HepG2 (cell line): Measurements from ENCODE around the gene LAIR1. TPM values are rescaled to one million over a fixed set of nuclear protein-coding genes. Genes with fewer than 3 reads are reported as not detected.

Experiments used
- ATAC-seq: fragments of 200-7000 bp; cut with Tn5 transposase; 3 replicates; pipeline ENCODE4 v1.9.1; 2020; ENCODE audit warnings: mild to moderate bottlenecking, moderate library complexity
- BruUV-seq: library from RNA; stranded (reverse); fragments of 400-500 nt; replicated peaks from 2 replicates; lab custom pipeline; 2021; lab: Mats Ljungman, UMichigan
- CTCF ChIA-PET: fragments of 300-600 bp; formaldehyde crosslinking; extraction: SDS; loops from one replicate; lab custom pipeline; 2021; ENCODE audit warnings: low total read pairs, inconsistent platforms, low intra/inter-chr PET ratio; lab: Yijun Ruan, JAX
- POLR2A ChIA-PET: fragments of 350-600 bp; sonication (Branson Sonifier 250); formaldehyde crosslinking; loops from one replicate; lab custom pipeline; 2020; ENCODE audit warnings: antibody characterized with exemption, inconsistent platforms; lab: Yijun Ruan, JAX
- DNase-seq: peaks from one replicate; pipeline ENCODE4 v3.0.0-alpha.2; 2015; ENCODE audit warnings: low spot score
- FAIRE-seq: peaks from 3 replicates; lab custom pipeline; 2011; peaks lifted over from hg19 to GRCh38; lab: Jason Lieb, UNC
- H2AFZ ChIP-seq: one replicate; pipeline ENCODE4 v1.6.1; 2011; ENCODE audit warnings: low read length, inconsistent platforms
- H3K27ac ChIP-seq: fragments of 300-600 bp; 3 replicates; pipeline ENCODE4 v1.8.0; 2011; ENCODE audit warnings: mixed run types, mild to moderate bottlenecking, mixed read lengths, low read length, inconsistent platforms; ENCODE audit not compliant: insufficient read depth; ENCODE audit errors: extremely low read length
- H3K27me3 ChIP-seq, 2 experiments: fragments of 200-600 bp in 1 of 2; 2 replicates in 1 of 2; 3 replicates in 1 of 2; pipeline versions ENCODE4 v1.6.0 to v1.8.0; 2011; ENCODE audit warnings: low read length in 2 of 2, mild to moderate bottlenecking in 2 of 2, moderate library complexity in 2 of 2, inconsistent platforms in 1 of 2; ENCODE audit not compliant: insufficient read depth in 2 of 2, control insufficient read depth in 1 of 2
- H3K36me3 ChIP-seq, 2 experiments: fragments of 200-600 bp in 1 of 2; replicated peaks in 1 of 2; 2 replicates in 1 of 2; 3 replicates in 1 of 2; pipeline versions ENCODE4 v1.5.1 to v1.8.0; 2011; ENCODE audit warnings: low read length in 2 of 2, inconsistent platforms in 1 of 2; ENCODE audit not compliant: insufficient read depth in 2 of 2, control insufficient read depth in 1 of 2
- H3K4me1 ChIP-seq: 2 replicates; pipeline ENCODE4 v1.5.1; 2012; ENCODE audit warnings: low read length, inconsistent platforms; ENCODE audit not compliant: insufficient read depth
- H3K4me2 ChIP-seq: 2 replicates; pipeline ENCODE4 v1.6.0; 2011; ENCODE audit warnings: low read depth, low read length, inconsistent platforms
- H3K4me3 ChIP-seq, 3 experiments: fragments of 200-600 bp in 1 of 3; sonication (generic), shearing (Covaris generic) in 1 of 3; replicated peaks in 1 of 3; 2 replicates each; pipeline ENCODE4 v1.5.1; 2011 to 2016; ENCODE audit warnings: low read length in 3 of 3, inconsistent platforms in 2 of 3, low read depth in 2 of 3, mild to moderate bottlenecking in 2 of 3, control low read depth in 1 of 3, mixed read lengths in 1 of 3; ENCODE audit not compliant: insufficient read depth in 1 of 3
- H3K79me2 ChIP-seq: one replicate; pipeline ENCODE4 v1.6.1; 2011; ENCODE audit warnings: low read length, inconsistent platforms; ENCODE audit not compliant: insufficient read depth
- H3K9ac ChIP-seq: 2 replicates; pipeline ENCODE4 v1.6.0; 2011; ENCODE audit warnings: mild to moderate bottlenecking, low read depth, low read length, inconsistent platforms; ENCODE audit not compliant: insufficient read depth
- H3K9me3 ChIP-seq: 2 replicates; pipeline ENCODE4 v1.5.1; 2012; ENCODE audit warnings: mild to moderate bottlenecking, low read length
- H4K20me1 ChIP-seq: 2 replicates; pipeline ENCODE4 v1.6.0; 2011; ENCODE audit warnings: inconsistent platforms, mild to moderate bottlenecking, low read length, moderate library complexity; ENCODE audit not compliant: insufficient read depth
- FOXJ3 ChIP-seq: sonication (generic); formaldehyde crosslinking; IDR thresholded peaks from 2 replicates; pipeline ENCODE4 v1.4.0; 2020; ENCODE audit warnings: missing genetic modification reagents, mild to moderate bottlenecking, borderline replicate concordance
- NFE2L1 ChIP-seq: sonication (generic); formaldehyde crosslinking; IDR thresholded peaks from 2 replicates; pipeline ENCODE4 v1.4.0; 2020; ENCODE audit warnings: missing genetic modification reagents, mild to moderate bottlenecking, borderline replicate concordance
- ZNF577 ChIP-seq: sonication (generic); formaldehyde crosslinking; IDR thresholded peaks from 2 replicates; pipeline ENCODE4 v1.4.0; 2020; ENCODE audit warnings: mild to moderate bottlenecking, low read depth, missing genetic modification reagents, borderline replicate concordance
- WGBS: methylation state at CpG from one replicate; pipeline ENCODE4 v1.1.6; 2017; ENCODE audit warnings: low lambda C conversion rate; 5-methylcytosine and 5-hydroxymethylcytosine counted together
- in situ Hi-C: cut with HindIII; loops from 2 replicates; pipeline ENCODE4 v1.10.0; 2017; ENCODE audit warnings: low pct_unique_long_range_greater_than_20kb; ENCODE audit not compliant: extremely low pct_ligation_motif_present
- intact Hi-C: fragments of 100-400 bp; cut with micrococcal nuclease; formaldehyde crosslinking; loops from one replicate; pipeline ENCODE4 v1.10.0; 2022; ENCODE audit not compliant: unreplicated experiment
- polyA plus RNA-seq, 8 experiments: library from polyadenylated mRNA; depleted of rRNA in 3 of 8; stranded (reverse) in 7 of 8; unstranded in 1 of 8; fragments of >200 nt; fragmentation: Illumina TruSeq in 4 of 8; extraction: Trizol in 4 of 8; gene quantifications; 2 replicates each; pipeline versions ENCODE4 v1.2.1 to v1.2.3, GENCODE V29; 2011 to 2016; ENCODE audit warnings: low read depth in 4 of 8, missing spikeins in 1 of 8, mixed read lengths in 1 of 8; ENCODE audit not compliant: insufficient read depth in 1 of 8
- total RNA-seq, 5 experiments: library from RNA; depleted of rRNA; stranded (reverse); fragments of >200 nt; fragmentation: Illumina TruSeq; extraction: Trizol; gene quantifications; 2 replicates each; pipeline ENCODE4 v1.2.3, GENCODE V29; 2016; ENCODE audit warnings: low read depth in 1 of 5
- TF ChIP-seq, protein P1 (sequence below): sonication (generic); formaldehyde crosslinking; IDR thresholded peaks from 2 replicates; pipeline ENCODE4 v1.9.0; 2021; ENCODE audit warnings: missing genetic modification reagents, borderline replicate concordance
- TF ChIP-seq, protein P2 (sequence below): sonication (generic); formaldehyde crosslinking; IDR thresholded peaks from 2 replicates; pipeline ENCODE4 v1.8.1; 2023; ENCODE audit warnings: missing genetic modification reagents, mild to moderate bottlenecking, borderline replicate concordance
- TF ChIP-seq, protein P3 (sequence below): IDR thresholded peaks from 2 replicates; pipeline ENCODE4 v1.6.1; 2012; ENCODE audit warnings: low read length, improper control_type of control experiment
- TF ChIP-seq, protein P4 (sequence below): fragments of 450-650 bp; IDR thresholded peaks from 2 replicates; pipeline ENCODE4 v1.6.1; 2016

Gene LAIR1
- total and polyA plus RNA-seq, 2 of the 13 experiments (the other 11 are each of a cell fraction or from before 2014, with no cell fraction given) = 0.75 to 1.2 TPM

DNA sequence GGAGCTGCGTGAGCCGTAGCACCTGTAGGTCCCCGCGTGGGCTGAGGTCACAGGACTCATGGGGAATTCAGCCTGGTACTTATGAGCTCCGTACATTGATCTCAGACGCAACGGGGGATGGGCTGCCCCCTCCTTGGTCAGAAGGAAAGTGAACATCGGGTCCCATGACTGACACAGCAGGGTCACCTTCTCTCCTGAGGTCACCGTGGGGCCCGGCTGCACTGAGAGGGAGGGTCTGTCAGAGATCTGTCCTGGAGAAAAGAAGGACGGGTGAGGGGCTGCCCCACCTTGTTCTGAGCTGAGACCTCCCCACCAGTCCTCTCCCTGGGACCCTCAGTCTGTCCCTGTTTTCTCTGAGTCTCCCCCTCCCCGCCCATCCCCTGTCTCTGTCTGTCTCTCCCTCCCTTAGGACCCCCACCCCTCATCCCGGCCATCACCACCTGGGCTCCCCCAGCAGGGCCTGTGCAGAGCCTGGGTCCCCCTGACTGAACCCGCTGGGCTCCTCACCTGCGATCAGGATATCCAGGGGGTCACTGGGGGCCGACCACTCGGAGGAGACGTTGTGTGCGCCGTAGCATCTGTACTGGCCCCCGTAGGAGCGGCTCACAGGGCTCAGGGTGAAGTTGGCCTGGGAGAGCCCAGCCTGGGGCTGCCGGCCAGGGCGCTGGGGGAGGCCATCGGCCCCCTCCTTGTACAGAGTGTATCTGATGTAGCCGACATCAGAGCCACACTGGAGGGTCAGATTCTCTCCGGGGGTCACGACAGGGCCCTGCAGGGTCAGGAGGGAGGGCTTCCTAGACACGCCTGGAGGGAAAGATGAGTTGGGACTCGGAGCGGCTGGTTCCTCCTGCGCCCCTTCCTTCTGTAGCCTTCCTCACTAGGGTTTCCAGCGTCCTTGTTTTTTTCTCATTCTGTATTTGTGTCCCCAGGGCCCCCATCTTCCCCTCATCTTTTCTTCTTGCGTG lies 27.6 kb downstream of the LAIR1 start:
- no peak overlapping the region for H3K4me2 ChIP-seq
- no TSS peak for BruUV-seq
- intact Hi-C loops = no loop called here
- FAIRE-seq = no peak
- H3K4me3 ChIP-seq = no peak overlapping the region
- ChIA-PET POLR2A (no interaction called here), CTCF (no interaction called here)
- no peaks in the 10 kb centered on the region for H3K9me3 ChIP-seq
- H3K9ac ChIP-seq = no peak overlapping the region
- no peak overlapping the region for H3K27ac ChIP-seq
- WGBS = 21% methylated on average over 18 of the region's 34 CpGs
- H3K27me3 ChIP-seq = peaks cover 3 to 40% of the 10 kb centered on the region in 2 experiments
- no peak overlapping the region for H2AFZ ChIP-seq
- no peaks in the 10 kb centered on the region for H3K36me3 ChIP-seq
- H3K79me2 ChIP-seq = no peaks in the 10 kb centered on the region
- in situ Hi-C loops = no loop called here
- H3K4me1 ChIP-seq = no peaks in the 10 kb centered on the region
- TF ChIP-seq, protein P1, sequence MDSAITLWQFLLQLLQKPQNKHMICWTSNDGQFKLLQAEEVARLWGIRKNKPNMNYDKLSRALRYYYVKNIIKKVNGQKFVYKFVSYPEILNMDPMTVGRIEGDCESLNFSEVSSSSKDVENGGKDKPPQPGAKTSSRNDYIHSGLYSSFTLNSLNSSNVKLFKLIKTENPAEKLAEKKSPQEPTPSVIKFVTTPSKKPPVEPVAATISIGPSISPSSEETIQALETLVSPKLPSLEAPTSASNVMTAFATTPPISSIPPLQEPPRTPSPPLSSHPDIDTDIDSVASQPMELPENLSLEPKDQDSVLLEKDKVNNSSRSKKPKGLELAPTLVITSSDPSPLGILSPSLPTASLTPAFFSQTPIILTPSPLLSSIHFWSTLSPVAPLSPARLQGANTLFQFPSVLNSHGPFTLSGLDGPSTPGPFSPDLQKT (CRISPR knock-in tag) = no peak
- no peak for DNase-seq
- no peak for ATAC-seq
- H4K20me1 ChIP-seq = no peaks in the 10 kb centered on the region

DNA sequence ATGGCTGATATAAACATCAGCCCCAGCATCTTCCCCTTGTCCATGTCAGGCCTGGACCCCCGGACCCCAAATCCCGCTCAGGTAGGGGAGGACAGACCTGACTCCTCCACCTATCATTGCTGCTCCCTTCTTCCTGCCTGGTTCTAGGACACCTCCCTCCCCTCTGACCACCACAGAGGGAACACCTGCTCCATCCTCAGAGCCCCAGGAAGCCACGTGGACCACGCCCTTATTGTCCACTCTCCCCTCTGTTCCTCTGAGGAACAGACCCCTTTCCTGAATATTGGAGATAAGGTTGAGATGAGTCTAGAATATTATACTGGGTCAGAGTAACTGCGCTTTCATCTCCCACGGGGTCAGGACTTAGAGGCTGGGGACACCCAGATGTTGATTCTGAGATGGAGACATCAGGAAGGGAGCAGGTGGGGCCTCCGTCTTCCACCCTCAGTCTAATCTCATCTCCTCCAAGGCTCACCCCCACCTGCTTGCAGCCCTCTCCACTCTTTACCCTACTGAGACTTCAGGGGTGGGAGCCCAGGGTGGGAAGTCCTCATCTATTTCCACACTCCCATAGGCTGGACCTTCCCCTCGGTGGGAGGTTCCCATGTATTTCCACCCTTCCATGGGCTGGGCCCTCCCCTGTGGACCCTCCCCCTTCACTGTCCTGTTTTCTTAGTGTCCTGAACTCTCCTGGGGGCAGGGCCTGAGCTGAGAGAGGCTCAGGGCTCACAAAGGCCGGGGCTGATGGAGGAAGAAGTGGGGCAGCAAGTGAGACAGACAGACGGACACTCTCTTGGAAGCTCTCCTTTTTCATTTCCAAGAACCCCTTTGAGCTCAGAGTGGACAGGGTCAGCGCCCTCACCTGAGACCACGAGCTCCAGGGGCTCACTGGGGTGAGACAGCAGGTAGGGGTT lies 28.5 kb downstream of the LAIR1 start:
- H3K9me3 ChIP-seq = no peaks in the 10 kb centered on the region
- in situ Hi-C loops (no loop called here), intact Hi-C loops (no loop called here)
- H3K4me3 ChIP-seq = no peak overlapping the region
- CTCF ChIA-PET = no interaction called here
- H3K27me3 ChIP-seq = peaks cover 1 to 40% of the 10 kb centered on the region in 2 experiments
- WGBS = 9% methylated on average over 12 of the region's 12 CpGs
- ATAC-seq (no peak; the same call in 2 of the 3 replicates), FAIRE-seq (no peak), DNase-seq (no peak)
- no peak overlapping the region for H3K27ac ChIP-seq
- H3K9ac ChIP-seq = no peak overlapping the region
- H3K4me2 ChIP-seq = no peak overlapping the region
- H2AFZ ChIP-seq = no peak overlapping the region
- no peaks in the 10 kb centered on the region for H3K4me1 ChIP-seq
- POLR2A ChIA-PET = no interaction called here
- H3K36me3 ChIP-seq = no peaks in the 10 kb centered on the region
- no TSS peak for BruUV-seq
- no peaks in the 10 kb centered on the region for H3K79me2 ChIP-seq
- no peaks in the 10 kb centered on the region for H4K20me1 ChIP-seq
- TF ChIP-seq, protein P2, sequence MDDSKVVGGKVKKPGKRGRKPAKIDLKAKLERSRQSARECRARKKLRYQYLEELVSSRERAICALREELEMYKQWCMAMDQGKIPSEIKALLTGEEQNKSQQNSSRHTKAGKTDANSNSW = no peak
- TF ChIP-seq NFE2L1 (CRISPR knock-in tag) = no peak
- TF ChIP-seq, protein P3, sequence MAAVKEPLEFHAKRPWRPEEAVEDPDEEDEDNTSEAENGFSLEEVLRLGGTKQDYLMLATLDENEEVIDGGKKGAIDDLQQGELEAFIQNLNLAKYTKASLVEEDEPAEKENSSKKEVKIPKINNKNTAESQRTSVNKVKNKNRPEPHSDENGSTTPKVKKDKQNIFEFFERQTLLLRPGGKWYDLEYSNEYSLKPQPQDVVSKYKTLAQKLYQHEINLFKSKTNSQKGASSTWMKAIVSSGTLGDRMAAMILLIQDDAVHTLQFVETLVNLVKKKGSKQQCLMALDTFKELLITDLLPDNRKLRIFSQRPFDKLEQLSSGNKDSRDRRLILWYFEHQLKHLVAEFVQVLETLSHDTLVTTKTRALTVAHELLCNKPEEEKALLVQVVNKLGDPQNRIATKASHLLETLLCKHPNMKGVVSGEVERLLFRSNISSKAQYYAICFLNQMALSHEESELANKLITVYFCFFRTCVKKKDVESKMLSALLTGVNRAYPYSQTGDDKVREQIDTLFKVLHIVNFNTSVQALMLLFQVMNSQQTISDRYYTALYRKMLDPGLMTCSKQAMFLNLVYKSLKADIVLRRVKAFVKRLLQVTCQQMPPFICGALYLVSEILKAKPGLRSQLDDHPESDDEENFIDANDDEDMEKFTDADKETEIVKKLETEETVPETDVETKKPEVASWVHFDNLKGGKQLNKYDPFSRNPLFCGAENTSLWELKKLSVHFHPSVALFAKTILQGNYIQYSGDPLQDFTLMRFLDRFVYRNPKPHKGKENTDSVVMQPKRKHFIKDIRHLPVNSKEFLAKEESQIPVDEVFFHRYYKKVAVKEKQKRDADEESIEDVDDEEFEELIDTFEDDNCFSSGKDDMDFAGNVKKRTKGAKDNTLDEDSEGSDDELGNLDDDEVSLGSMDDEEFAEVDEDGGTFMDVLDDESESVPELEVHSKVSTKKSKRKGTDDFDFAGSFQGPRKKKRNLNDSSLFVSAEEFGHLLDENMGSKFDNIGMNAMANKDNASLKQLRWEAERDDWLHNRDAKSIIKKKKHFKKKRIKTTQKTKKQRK = no peak
- TF ChIP-seq FOXJ3 (CRISPR knock-in tag) = no peak
- TF ChIP-seq ZNF577 (CRISPR knock-in tag) = no peak
- TF ChIP-seq, protein P4, sequence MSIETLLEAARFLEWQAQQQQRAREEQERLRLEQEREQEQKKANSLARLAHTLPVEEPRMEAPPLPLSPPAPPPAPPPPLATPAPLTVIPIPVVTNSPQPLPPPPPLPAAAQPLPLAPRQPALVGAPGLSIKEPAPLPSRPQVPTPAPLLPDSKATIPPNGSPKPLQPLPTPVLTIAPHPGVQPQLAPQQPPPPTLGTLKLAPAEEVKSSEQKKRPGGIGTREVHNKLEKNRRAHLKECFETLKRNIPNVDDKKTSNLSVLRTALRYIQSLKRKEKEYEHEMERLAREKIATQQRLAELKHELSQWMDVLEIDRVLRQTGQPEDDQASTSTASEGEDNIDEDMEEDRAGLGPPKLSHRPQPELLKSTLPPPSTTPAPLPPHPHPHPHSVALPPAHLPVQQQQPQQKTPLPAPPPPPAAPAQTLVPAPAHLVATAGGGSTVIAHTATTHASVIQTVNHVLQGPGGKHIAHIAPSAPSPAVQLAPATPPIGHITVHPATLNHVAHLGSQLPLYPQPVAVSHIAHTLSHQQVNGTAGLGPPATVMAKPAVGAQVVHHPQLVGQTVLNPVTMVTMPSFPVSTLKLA = peak; percentile 90
